IPS-20b (cell line): Measurements from ENCODE around the gene IQCE.
A peak's percentile ranks its signal among the peaks of the same experiment; 100 is the strongest.

Experiments
- H3K27ac ChIP-seq: one replicate; pipeline ENCODE4 v1.5.1; 2013; ENCODE audit warnings: low read length
- H3K27me3 ChIP-seq: 2 replicates; pipeline ENCODE4 v1.6.1; 2013; ENCODE audit warnings: mild to moderate bottlenecking, low read length, inconsistent platforms; ENCODE audit not compliant: insufficient read depth
- H3K36me3 ChIP-seq: 2 replicates; pipeline ENCODE4 v1.6.1; 2013; ENCODE audit warnings: low read depth, mild to moderate bottlenecking, inconsistent platforms, low read length, moderate library complexity; ENCODE audit not compliant: insufficient read depth
- H3K4me1 ChIP-seq: 2 replicates; pipeline ENCODE4 v1.6.1; 2013; ENCODE audit warnings: mild to moderate bottlenecking, control low read depth, inconsistent platforms, low read length, moderate library complexity; ENCODE audit not compliant: insufficient read depth
- H3K4me3 ChIP-seq: 2 replicates; pipeline ENCODE4 v1.5.1; 2013; ENCODE audit warnings: mild to moderate bottlenecking, low read length, inconsistent platforms
- H3K9ac ChIP-seq: 2 replicates; pipeline ENCODE4 v1.6.1; 2013; ENCODE audit warnings: low read depth, mild to moderate bottlenecking, inconsistent platforms, low read length, moderate library complexity
- H3K9me3 ChIP-seq: 2 replicates; pipeline ENCODE4 v1.6.1; 2013; ENCODE audit warnings: mild to moderate bottlenecking, low read depth, low read length, inconsistent platforms; ENCODE audit not compliant: insufficient read depth

The IQCE gene, protein sequence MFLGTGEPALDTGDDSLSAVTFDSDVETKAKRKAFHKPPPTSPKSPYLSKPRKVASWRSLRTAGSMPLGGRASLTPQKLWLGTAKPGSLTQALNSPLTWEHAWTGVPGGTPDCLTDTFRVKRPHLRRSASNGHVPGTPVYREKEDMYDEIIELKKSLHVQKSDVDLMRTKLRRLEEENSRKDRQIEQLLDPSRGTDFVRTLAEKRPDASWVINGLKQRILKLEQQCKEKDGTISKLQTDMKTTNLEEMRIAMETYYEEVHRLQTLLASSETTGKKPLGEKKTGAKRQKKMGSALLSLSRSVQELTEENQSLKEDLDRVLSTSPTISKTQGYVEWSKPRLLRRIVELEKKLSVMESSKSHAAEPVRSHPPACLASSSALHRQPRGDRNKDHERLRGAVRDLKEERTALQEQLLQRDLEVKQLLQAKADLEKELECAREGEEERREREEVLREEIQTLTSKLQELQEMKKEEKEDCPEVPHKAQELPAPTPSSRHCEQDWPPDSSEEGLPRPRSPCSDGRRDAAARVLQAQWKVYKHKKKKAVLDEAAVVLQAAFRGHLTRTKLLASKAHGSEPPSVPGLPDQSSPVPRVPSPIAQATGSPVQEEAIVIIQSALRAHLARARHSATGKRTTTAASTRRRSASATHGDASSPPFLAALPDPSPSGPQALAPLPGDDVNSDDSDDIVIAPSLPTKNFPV

GRCh38 chr7:2558629-2559282, at the start of gene IQCE:
IQCE (plus strand) TSS chr7:2558979; CDS start chr7:2559182, 203 bp downstream.
- H3K9ac ChIP-seq = peak within 1 kb of the TSS; percentile 61
- H3K27ac ChIP-seq = no peak within 1 kb of the TSS
- peaks cover 7% of the 10 kb centered on the region; the same call in 1 of the 2 replicates for H3K27me3 ChIP-seq
- H3K36me3 ChIP-seq = peaks cover 3% of the 10 kb centered on the region; the same call in 1 of the 2 replicates
- H3K4me3 ChIP-seq = peak within 1 kb of the TSS; percentile 77
- H3K9me3 ChIP-seq = no peaks in the 10 kb centered on the region
- peaks cover 7% of the 10 kb centered on the region for H3K4me1 ChIP-seq

DNA sequence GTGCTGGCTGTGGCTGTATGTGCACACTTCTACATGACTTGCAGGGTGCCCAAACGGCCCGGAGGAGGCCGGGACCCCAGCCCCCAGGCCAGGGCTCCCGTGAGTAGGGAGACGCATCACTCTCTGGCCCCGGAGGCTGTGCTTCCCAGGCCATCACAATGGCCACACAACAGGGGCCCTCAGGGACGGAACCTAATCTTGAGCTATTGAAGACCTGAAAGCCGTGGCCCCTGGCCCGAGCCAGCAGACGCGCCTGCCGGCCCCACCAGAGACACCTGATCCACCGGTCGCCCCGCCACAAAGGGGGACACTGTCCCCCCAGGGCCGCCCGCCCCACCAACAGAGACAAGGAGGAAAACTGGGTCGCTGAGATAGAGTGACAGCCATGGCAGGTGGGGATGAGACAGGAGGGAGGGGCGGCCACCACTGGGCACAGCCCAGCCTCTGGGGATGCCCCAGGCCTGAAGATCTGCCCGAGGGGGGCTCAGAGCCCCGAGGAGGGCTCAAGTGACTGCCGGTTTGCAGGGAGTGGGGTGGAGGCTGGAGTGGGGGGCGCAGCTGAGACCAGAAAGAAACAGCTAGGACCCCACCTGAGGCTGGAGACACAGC, 49.4 kb upstream of the IQCE start:
- H3K9ac ChIP-seq = no peak overlapping the region

DNA sequence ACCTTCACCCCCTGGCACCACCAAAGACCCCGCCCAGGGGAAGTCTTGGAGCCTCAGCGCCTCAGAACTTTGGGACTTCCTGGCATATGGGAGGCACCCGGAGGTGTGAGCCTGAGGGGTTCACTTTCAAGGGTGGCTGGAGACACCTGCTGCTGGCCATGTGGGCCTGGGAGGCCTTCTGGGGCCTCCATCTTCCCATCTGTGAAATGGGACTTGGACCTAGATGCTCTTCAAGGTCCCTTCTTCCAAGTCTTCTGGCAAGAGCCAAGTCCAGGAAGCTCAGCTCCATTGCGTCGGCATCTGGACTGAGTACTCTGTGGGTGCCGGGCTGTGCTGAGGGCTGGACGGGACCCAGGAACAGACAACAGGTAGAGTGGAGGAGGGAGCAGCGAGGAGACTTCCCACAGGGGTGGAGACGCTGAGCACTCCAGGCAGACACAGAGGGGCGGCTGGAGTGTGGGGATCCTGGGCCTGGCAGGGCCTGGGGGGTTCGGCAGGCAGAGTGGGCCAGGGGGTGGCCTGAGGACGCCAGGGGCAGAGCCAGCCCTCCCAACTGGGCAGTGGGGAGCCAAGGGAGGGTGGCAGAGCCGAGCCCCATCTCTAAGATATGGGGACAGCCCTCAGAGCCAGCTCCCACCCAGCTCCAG, 48.5 kb upstream of the IQCE start:
- H3K9me3 ChIP-seq = no peaks in the 10 kb centered on the region
- H3K9ac ChIP-seq = no peak overlapping the region
- no peaks in the 10 kb centered on the region for H3K36me3 ChIP-seq
- H3K27me3 ChIP-seq = no peaks in the 10 kb centered on the region
- no peak overlapping the region for H3K4me3 ChIP-seq
- H3K4me1 ChIP-seq = no peaks in the 10 kb centered on the region
- H3K27ac ChIP-seq = no peak overlapping the region

More for the DNA sequence above, 49.4 kb upstream of the IQCE start:
- Histone ChIP-seq H3K27ac (no peak overlapping the region), H3K4me3 (no peak overlapping the region), H3K9me3 (no peaks in the 10 kb centered on the region), H3K4me1 (no peaks in the 10 kb centered on the region), H3K36me3 (no peaks in the 10 kb centered on the region), H3K27me3 (no peaks in the 10 kb centered on the region)

- Histone ChIP-seq H3K4me3 (no peak overlapping the region), H3K4me1 (no peaks in the 10 kb centered on the region), H3K27me3 (0 out of 2 replicates have a peak, but pooled peaks cover under 1% of the 10 kb centered on the region), H3K9ac (no peak overlapping the region), H3K36me3 (no peaks in the 10 kb centered on the region), H3K27ac (no peak overlapping the region), H3K9me3 (no peaks in the 10 kb centered on the region)
Observed at GRCh38 chr7:2510909-2511768, 47.6 kb upstream of the IQCE start.

GRCh38 chr7:2511769-2512168, 47.0 kb upstream of the IQCE start:
- H3K9me3 ChIP-seq = no peaks in the 10 kb centered on the region
- no peak overlapping the region for H3K9ac ChIP-seq
- no peak overlapping the region for H3K4me3 ChIP-seq
- H3K4me1 ChIP-seq = peaks cover 2% of the 10 kb centered on the region; the same call in 1 of the 2 replicates
- H3K36me3 ChIP-seq = no peaks in the 10 kb centered on the region
- H3K27me3 ChIP-seq = peaks cover 5% of the 10 kb centered on the region; the same call in 1 of the 2 replicates
- H3K27ac ChIP-seq = no peak overlapping the region

- H3K36me3 ChIP-seq = no peaks in the 10 kb centered on the region
- H3K4me3 ChIP-seq = no peak overlapping the region
- H3K27ac ChIP-seq = no peak overlapping the region
- H3K9ac ChIP-seq = no peak overlapping the region
- peaks cover 10% of the 10 kb centered on the region; the same call in 1 of the 2 replicates for H3K27me3 ChIP-seq
- no peaks in the 10 kb centered on the region for H3K9me3 ChIP-seq
- peaks cover 6% of the 10 kb centered on the region; the same call in 1 of the 2 replicates for H3K4me1 ChIP-seq
Observed at GRCh38 chr7:2512179-2512661, 46.6 kb upstream of the IQCE start.

DNA sequence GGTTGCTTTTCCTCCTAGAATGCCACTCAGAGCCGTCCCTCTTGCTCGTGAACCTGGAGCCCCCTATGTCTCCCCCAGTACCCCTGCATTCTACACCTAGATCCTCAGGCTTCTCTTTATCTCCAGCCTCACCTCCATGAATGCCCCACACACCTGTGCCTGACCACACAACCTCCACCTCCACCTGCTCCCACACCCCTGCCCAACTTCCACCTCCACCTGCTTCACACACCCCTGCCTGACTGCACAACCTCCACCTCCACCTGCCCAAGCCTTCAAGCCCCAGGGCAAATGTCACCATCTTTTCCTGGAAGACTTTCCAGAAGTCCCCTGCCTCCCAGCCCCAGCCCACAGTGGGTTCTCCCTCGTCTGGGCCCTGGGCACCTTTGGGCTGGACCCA, 46.1 kb upstream of the IQCE start:
- Histone ChIP-seq H3K27me3 (peaks cover 14% of the 10 kb centered on the region), H3K27ac (no peak overlapping the region), H3K4me1 (peaks cover 11% of the 10 kb centered on the region; the same call in 1 of the 2 replicates)

DNA sequence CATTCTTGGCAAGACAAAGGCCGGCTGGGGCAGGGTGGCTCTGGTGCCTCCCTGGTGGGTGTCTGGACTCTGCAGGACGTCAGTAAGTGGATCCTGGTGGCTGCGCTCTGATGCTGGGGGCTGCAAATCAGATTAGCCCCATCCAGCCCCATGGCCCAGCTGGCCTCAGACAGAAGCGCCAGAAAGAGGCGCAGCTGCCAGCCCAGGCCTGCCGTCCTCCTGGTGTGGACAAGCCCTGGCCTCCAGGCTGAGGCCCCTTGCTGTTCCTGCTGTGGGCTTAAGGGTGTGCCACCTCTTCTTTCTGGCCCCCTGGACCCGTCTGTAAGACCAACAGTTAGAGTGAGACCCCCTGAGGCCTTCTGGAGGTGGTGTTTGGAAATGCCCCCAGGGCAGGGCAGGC, 45.1 kb upstream of the IQCE start:
- H3K4me3 ChIP-seq = no peak overlapping the region
- no peaks in the 10 kb centered on the region for H3K9me3 ChIP-seq
- no peaks in the 10 kb centered on the region for H3K36me3 ChIP-seq
- H3K4me1 ChIP-seq = peaks cover 19% of the 10 kb centered on the region; the same call in 1 of the 2 replicates
- no peak overlapping the region for H3K9ac ChIP-seq
- peaks cover 24% of the 10 kb centered on the region for H3K27me3 ChIP-seq
- H3K27ac ChIP-seq = no peak overlapping the region

More for the DNA sequence above, 46.1 kb upstream of the IQCE start:
- H3K36me3 ChIP-seq = no peaks in the 10 kb centered on the region
- H3K4me3 ChIP-seq = no peak overlapping the region
- H3K9ac ChIP-seq = no peak overlapping the region
- H3K9me3 ChIP-seq = no peaks in the 10 kb centered on the region

DNA sequence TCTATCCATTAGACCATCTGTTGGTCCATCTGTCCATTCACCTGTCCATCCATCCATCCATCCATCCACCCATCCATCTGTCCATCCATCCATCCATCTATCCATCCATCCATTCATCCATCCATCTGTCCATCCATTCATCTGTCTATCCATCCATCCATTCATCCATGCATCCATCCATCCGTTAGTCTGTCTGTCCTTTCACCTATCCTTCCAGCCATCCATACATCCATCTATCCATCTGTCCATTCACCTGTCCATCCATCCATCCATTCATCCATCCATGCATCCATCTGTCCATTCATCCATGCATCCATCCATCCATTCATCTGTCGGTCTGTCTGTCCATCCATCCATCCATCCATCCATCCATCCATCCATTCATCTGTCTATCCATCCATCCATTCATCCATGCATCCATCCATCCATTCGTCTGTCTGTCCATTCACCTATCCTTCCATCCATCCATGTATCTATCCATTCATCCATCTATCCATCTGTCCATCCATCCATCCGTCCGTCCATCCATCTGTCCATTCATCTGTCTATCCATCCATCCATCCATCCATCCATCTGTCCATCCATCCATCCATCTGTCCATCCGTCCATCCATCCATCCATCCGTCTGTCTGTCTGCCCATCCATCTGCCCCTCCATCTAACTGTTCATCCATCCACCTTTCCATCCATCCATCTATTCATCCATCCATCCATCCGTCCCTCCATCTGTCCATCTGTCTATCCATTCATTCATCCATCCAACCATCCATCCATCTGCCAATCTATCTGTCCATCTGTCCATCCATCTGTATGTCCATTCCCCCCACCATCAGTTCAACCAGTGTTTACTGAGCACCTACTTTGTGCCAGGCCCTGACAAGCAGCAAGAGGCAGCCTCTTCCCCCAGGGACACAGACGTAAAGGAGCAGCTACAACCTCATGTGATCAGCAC, 44.0 kb upstream of the IQCE start:
- Histone ChIP-seq H3K4me3 (no peak overlapping the region), H3K9me3 (no peaks in the 10 kb centered on the region), H3K27ac (no peak overlapping the region), H3K9ac (no peak overlapping the region), H3K4me1 (peaks cover 19% of the 10 kb centered on the region; the same call in 1 of the 2 replicates), H3K36me3 (no peaks in the 10 kb centered on the region), H3K27me3 (peaks cover 30% of the 10 kb centered on the region)
